ENCODE measurements around the gene ARHGAP21. TPM values are rescaled to one million over a fixed set of nuclear protein-coding genes. Genes with fewer than 3 reads are reported as not detected.
"Not testable (repeated sequence)": the region's sequence is repeated elsewhere in the genome, so short reads cannot be mapped to it uniquely, and the experiment has no call there.

ARHGAP21 gene
- total and polyA plus RNA-seq, 11 donors: 20.8 to 71.9 (median 48.4) TPM

- H3K27me3 ChIP-seq: no peaks in the 10 kb centered on the region
- 83 to 98% (median 91%) methylated on average over 1 of the region's 1 CpG for WGBS, 4 donors
- ATAC-seq: no peak
- no peaks in the 10 kb centered on the region for H3K36me3 ChIP-seq
- H3K4me3 ChIP-seq: no peak overlapping the region
- no peak for DNase-seq
- peaks cover 0 to 7% (median 0%) of the 10 kb centered on the region in 12 donors for H3K9me3 ChIP-seq
- no peak overlapping the region for H3K27ac ChIP-seq
- intact Hi-C loops (cut with DNase I): no loop called here
- peaks cover 0 to 2% (median 0%) of the 10 kb centered on the region in 12 donors for H3K4me1 ChIP-seq
- TF ChIP-seq POLR2A (IDR thresholded peaks at IDR 0.05): no peak
- no peak for TF ChIP-seq CTCF (IDR thresholded peaks at IDR 0.05)
Observed at GRCh38 chr10:24731942-24732341, 8.3 kb upstream of the ARHGAP21 start.

- TF ChIP-seq POLR2A (IDR thresholded peaks at IDR 0.05): no peak
- no peak for TF ChIP-seq CTCF (IDR thresholded peaks at IDR 0.05)
- WGBS, 4 donors: 88 to 94% (median 93%) methylated on average over 3 of the region's 3 CpGs
- Histone ChIP-seq H3K36me3 (no peaks in the 10 kb centered on the region), H3K27me3 (no peaks in the 10 kb centered on the region), H3K9me3 (peaks cover 0 to 7% (median 0%) of the 10 kb centered on the region in 12 donors), H3K4me1 (no peaks in the 10 kb centered on the region), H3K4me3 (no peak overlapping the region), H3K27ac (no peak overlapping the region)
- no peak for ATAC-seq
- intact Hi-C loops (cut with DNase I): no loop called here
- DNase-seq: no peak
Observed at GRCh38 chr10:24730811-24731210, 7.1 kb upstream of the ARHGAP21 start.

- whole genome bisulfite sequencing, 4 donors: 80 to 83% (median 81%) methylated on average over 9 of the region's 9 CpGs
- ATAC-seq (no peak), DNase-seq (no peak)
- Histone ChIP-seq H3K36me3 (no peaks in the 10 kb centered on the region), H3K27me3 (no peaks in the 10 kb centered on the region), H3K9me3 (peaks cover 0 to 7% (median 0%) of the 10 kb centered on the region in 12 donors), H3K4me3 (no peak overlapping the region), H3K4me1 (peaks cover 0 to 5% (median 0%) of the 10 kb centered on the region in 12 donors), H3K27ac (no peak overlapping the region)
- intact Hi-C loops (cut with DNase I): loop anchor here in 7 of 10 donors (5.0 to 10.0 kb wide), 7 partner anchors 225 to 357 kb away; partner anchors contain the start of genes PRTFDC1 (in 4 of the 7), ENKUR (in 2 of the 7) and THNSL1 (in 2 of the 7)
- TF ChIP-seq CTCF (IDR thresholded peaks at IDR 0.05) (peak in 2 of 12 donors; percentile 8 to 12), POLR2A (IDR thresholded peaks at IDR 0.05) (no peak)
Observed at GRCh38 chr10:24727786-24728185, 4.1 kb upstream of the ARHGAP21 start.

GRCh38 chr10:24726626-24727025 lies 2.9 kb upstream of the ARHGAP21 start:
- TF ChIP-seq CTCF (IDR thresholded peaks at IDR 0.05): no peak
- no peak for TF ChIP-seq POLR2A (IDR thresholded peaks at IDR 0.05)
- 92 to 97% (median 93%) methylated on average over 5 of the region's 5 CpGs for WGBS, 4 donors

GRCh38 chr10:24726029-24726428 lies 2.3 kb upstream of the ARHGAP21 start:
- intact Hi-C loops (cut with DNase I): loop anchor here in 7 of 10 donors (5.0 to 10.0 kb wide), 7 partner anchors 226 to 359 kb away; partner anchors contain the start of genes PRTFDC1 (in 4 of the 7), ENKUR (in 2 of the 7) and THNSL1 (in 2 of the 7)

More at GRCh38 chr10:24726626-24727025, 2.9 kb upstream of the ARHGAP21 start:
- no peaks in the 10 kb centered on the region for H3K27me3 ChIP-seq
- peaks cover 0 to 7% (median 0%) of the 10 kb centered on the region in 12 donors for H3K9me3 ChIP-seq
- H3K27ac ChIP-seq: no peak overlapping the region
- ATAC-seq: no peak
- H3K4me1 ChIP-seq: peaks cover 0 to 13% (median 5%) of the 10 kb centered on the region in 12 donors
- H3K4me3 ChIP-seq: no peak overlapping the region
- no peaks in the 10 kb centered on the region for H3K36me3 ChIP-seq
- DNase-seq: no peak
- intact Hi-C loops (cut with DNase I): loop anchor here in 7 of 10 donors (5.0 to 10.0 kb wide), 7 partner anchors 226 to 358 kb away; partner anchors contain the start of genes PRTFDC1 (in 4 of the 7), ENKUR (in 2 of the 7) and THNSL1 (in 2 of the 7)

More at GRCh38 chr10:24726029-24726428, 2.3 kb upstream of the ARHGAP21 start:
- not testable (repeated sequence) for DNase-seq, H3K27ac ChIP-seq, H3K9me3 ChIP-seq, H3K4me3 ChIP-seq, H3K27me3 ChIP-seq, ATAC-seq, H3K36me3 ChIP-seq
- peaks cover 0 to 19% (median 11%) of the 10 kb centered on the region in 12 donors for H3K4me1 ChIP-seq
- WGBS, 4 donors: 96 to 99% (median 98%) methylated on average over 5 of the region's 5 CpGs

Measured in heart left ventricle (tissue), 16 donors.